Cardiac muscle cell (in vitro differentiated cells and primary cell): ENCODE measurements around the gene EXOC4. TPM values are rescaled to one million over a fixed set of nuclear protein-coding genes. Genes with fewer than 3 reads are reported as not detected.

Experiments
- DNase-seq, 2 donors: peaks; one replicate each; pipeline versions ENCODE4 v3.0.0 to v3.0.0-alpha.2; 2010 to 2017; ENCODE audit warnings: low read depth in 1 of 2, low spot score in 1 of 2
- H3K27ac ChIP-seq: fragments of 200-600 bp; sonication (generic); 2 replicates; pipeline ENCODE4 v1.5.1; 2016
- H3K27me3 ChIP-seq: fragments of 200-600 bp; sonication (generic); 2 replicates; pipeline ENCODE4 v1.6.0; 2016; ENCODE audit warnings: control low read depth
- H3K36me3 ChIP-seq: fragments of 200-600 bp; sonication (generic); 2 replicates; pipeline ENCODE4 v1.5.1; 2016; ENCODE audit warnings: control low read depth
- H3K4me1 ChIP-seq: fragments of 200-600 bp; sonication (generic); 2 replicates; pipeline ENCODE4 v1.8.1; 2017; ENCODE audit warnings: low read depth, mild to moderate bottlenecking, mixed run types
- H3K4me3 ChIP-seq: fragments of 200-600 bp; sonication (generic); 2 replicates; pipeline ENCODE4 v1.5.1; 2016; ENCODE audit warnings: mild to moderate bottlenecking
- H3K9me3 ChIP-seq: fragments of 200-600 bp; sonication (generic); 2 replicates; pipeline ENCODE4 v1.5.1; 2017; ENCODE audit warnings: low read depth, mild to moderate bottlenecking, control low read depth
- polyA plus RNA-seq: library from polyadenylated mRNA; unstranded; fragments of >200 nt; fragmentation: Nextera tagmentation; extraction: Ambion mirVana; gene quantifications from 2 replicates; pipeline ENCODE4 v1.2.1, GENCODE V29; 2016
- total RNA-seq: library from RNA; depleted of rRNA; stranded (reverse); fragments of >200 nt; gene quantifications from 2 replicates; pipeline ENCODE4 v1.2.3, GENCODE V29; 2016
- TF ChIP-seq, protein P1 (sequence below): IDR thresholded peaks from 2 replicates; pipeline ENCODE4 v1.5.1; 2012; ENCODE audit warnings: low read depth, mild to moderate bottlenecking, low read length

EXOC4 gene
- total and polyA plus RNA-seq, 2 experiments from 2014 or later: 33.6 to 46.0 TPM

DNA sequence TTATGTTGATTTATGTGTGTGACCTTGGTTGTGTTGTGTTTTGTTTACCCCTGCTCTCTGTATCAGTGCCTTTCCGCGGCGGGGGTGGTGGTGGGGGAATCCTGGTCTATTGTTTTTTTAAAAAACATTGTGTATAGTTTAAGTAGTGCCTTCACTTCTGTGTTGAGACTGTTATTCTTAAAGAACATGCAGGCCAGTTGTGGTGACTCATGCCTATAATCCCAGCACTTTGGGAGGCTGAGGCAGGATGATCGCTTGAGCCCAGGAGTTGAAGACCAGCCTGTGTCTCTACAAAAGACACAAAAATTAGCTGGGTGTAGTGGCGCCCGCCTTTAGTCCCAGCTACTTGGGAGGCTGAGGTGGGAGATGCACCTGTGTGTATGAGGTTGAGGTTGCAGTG, 445.2 kb downstream of the EXOC4 start:
- H3K36me3 ChIP-seq: no peaks in the 10 kb centered on the region
- H3K4me1 ChIP-seq: no peaks in the 10 kb centered on the region
- no peaks in the 10 kb centered on the region for H3K9me3 ChIP-seq
- TF ChIP-seq, protein P1, sequence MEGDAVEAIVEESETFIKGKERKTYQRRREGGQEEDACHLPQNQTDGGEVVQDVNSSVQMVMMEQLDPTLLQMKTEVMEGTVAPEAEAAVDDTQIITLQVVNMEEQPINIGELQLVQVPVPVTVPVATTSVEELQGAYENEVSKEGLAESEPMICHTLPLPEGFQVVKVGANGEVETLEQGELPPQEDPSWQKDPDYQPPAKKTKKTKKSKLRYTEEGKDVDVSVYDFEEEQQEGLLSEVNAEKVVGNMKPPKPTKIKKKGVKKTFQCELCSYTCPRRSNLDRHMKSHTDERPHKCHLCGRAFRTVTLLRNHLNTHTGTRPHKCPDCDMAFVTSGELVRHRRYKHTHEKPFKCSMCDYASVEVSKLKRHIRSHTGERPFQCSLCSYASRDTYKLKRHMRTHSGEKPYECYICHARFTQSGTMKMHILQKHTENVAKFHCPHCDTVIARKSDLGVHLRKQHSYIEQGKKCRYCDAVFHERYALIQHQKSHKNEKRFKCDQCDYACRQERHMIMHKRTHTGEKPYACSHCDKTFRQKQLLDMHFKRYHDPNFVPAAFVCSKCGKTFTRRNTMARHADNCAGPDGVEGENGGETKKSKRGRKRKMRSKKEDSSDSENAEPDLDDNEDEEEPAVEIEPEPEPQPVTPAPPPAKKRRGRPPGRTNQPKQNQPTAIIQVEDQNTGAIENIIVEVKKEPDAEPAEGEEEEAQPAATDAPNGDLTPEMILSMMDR: no peak
- no peak for DNase-seq
- no peak overlapping the region for H3K27ac ChIP-seq
- H3K27me3 ChIP-seq: no peaks in the 10 kb centered on the region
- H3K4me3 ChIP-seq: no peak overlapping the region

DNA sequence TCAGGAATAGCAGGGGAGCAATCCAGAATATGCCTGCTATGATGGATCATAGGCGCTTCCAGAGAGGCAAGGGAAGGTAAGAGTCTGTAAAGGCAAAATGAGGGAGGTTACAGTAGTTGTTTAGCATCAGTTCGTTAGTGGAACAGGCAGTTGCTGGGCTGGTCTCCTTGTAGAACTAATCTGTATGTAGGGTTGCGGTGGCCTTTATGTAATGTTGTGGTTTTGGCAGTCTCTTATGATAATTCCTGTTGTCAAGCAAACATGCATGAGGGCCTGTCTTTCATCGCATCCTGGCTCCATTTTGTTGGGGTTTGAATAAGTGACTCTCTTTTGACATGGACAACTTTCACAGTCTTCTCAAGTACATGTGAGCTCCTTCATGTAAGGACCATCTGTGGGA, 446.5 kb downstream of the EXOC4 start:
- Histone ChIP-seq H3K27me3 (no peaks in the 10 kb centered on the region), H3K9me3 (no peaks in the 10 kb centered on the region), H3K4me3 (no peak overlapping the region), H3K36me3 (no peaks in the 10 kb centered on the region), H3K4me1 (no peaks in the 10 kb centered on the region), H3K27ac (no peak overlapping the region)
- DNase-seq: peak in 1 of 2 donors; percentile 39
- TF ChIP-seq, protein P1: no peak

DNA sequence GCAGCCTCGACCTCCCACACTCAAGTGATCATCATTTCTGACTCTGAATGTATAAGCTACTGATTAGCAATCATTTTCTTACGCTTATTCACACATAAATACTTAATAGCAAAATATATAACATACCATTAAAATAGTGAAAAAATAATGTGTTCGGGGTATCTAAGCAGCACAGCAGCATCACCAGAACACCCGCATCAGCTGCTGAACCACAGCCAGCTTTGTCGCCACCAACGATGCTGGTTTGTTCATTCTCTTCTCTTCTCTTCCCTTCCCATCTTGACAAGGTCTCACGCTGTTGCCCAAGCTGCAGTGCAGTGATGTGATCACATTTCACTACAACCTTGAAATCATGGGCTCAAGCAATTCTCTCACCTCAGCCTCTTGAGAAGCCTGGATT, 449.2 kb downstream of the EXOC4 start:
- H3K4me1 ChIP-seq: no peaks in the 10 kb centered on the region
- DNase-seq: no peak
- H3K27me3 ChIP-seq: no peaks in the 10 kb centered on the region
- H3K36me3 ChIP-seq: no peaks in the 10 kb centered on the region
- TF ChIP-seq, protein P1: no peak
- H3K27ac ChIP-seq: no peak overlapping the region
- no peaks in the 10 kb centered on the region for H3K9me3 ChIP-seq
- no peak overlapping the region for H3K4me3 ChIP-seq

DNA sequence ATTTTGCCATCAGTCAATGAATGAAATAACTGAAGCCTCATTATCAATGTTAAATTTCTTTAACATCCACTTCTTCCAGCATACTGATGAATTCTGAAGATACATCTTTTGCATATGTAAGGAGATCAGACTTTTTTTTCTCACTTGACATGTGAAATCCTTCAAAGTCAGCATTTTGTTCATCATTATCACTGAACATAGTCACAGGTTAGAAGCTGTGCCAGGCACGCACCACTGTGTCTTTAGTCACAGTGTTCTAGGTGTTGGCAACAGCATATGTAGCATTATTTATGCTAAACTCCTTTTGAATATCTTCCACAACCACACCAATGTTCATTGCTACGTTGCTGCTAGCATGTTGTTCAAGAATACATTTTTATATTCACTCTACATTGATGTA, 450.1 kb downstream of the EXOC4 start:
- Histone ChIP-seq H3K4me3 (no peak overlapping the region), H3K36me3 (no peaks in the 10 kb centered on the region), H3K4me1 (no peaks in the 10 kb centered on the region), H3K27ac (no peak overlapping the region), H3K27me3 (no peaks in the 10 kb centered on the region), H3K9me3 (no peaks in the 10 kb centered on the region)
- DNase-seq: no peak
- TF ChIP-seq, protein P1: no peak

DNA sequence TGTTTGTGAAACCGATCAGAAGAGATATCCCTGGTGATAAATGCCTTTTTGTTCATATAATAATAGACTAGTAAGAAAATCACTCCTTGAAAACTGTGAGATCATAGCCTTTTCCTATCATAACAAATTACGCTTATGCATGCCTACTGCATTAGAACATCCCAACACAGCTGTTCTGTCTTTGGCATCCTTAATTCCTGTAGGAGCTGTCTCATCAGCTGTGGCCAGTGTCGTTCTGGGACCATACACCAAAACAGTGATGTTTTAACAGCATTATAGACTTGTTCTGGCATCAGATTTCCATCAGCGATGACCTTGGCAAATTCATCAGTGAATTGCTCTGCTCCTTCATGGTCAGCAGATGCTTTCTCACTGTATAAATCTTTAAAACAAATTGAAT, 450.7 kb downstream of the EXOC4 start:
- DNase-seq: peak in 1 of 2 donors; percentile 65
- no peaks in the 10 kb centered on the region for H3K27me3 ChIP-seq
- no peak overlapping the region for H3K4me3 ChIP-seq
- no peaks in the 10 kb centered on the region for H3K36me3 ChIP-seq
- H3K4me1 ChIP-seq: no peaks in the 10 kb centered on the region
- TF ChIP-seq, protein P1: no peak
- no peaks in the 10 kb centered on the region for H3K9me3 ChIP-seq
- H3K27ac ChIP-seq: no peak overlapping the region

DNA sequence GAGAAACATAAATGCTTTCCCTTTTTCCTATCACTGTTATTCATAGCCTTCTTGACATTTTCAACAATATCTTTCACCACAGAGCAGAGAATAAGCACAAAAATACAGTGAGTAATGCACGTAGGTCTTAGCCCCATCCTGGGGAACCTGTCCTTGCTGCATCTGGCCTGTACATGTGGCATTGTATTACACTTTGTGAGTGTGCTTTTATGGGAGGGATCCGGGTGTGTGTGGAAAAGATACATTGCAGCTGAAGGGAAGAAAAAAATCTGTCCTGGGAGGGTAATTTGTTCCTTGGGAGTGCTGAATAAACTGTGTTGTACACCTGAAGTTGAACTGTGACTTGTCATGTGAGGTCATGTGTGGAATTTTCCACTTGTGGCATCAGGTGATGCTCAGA, 451.6 kb downstream of the EXOC4 start:
- Histone ChIP-seq H3K4me3 (no peak overlapping the region), H3K9me3 (no peaks in the 10 kb centered on the region), H3K27ac (no peak overlapping the region), H3K36me3 (no peaks in the 10 kb centered on the region), H3K4me1 (no peaks in the 10 kb centered on the region), H3K27me3 (no peaks in the 10 kb centered on the region)
- TF ChIP-seq, protein P1: no peak
- DNase-seq: no peak
